NB4 (cell line): ENCODE results near the gene SLAIN2.
"Not testable (repeated sequence)": the region's sequence is repeated elsewhere in the genome, so short reads cannot be mapped to it uniquely, and the experiment has no call there.

Experiments used
- DNase-seq: peaks from one replicate; pipeline ENCODE4 v3.0.0; 2010; ENCODE audit warnings: low read depth
- H3K4me3 ChIP-seq: one replicate; pipeline ENCODE4 v1.5.1; 2011; ENCODE audit warnings: mild to moderate bottlenecking, low read depth, low read length, moderate library complexity
- CTCF ChIP-seq: IDR thresholded peaks from one replicate; pipeline ENCODE4 v1.5.1; 2012; ENCODE audit warnings: low read depth, low read length
- MYC ChIP-seq: IDR thresholded peaks from 2 replicates; pipeline ENCODE4 v1.6.1; 2011; ENCODE audit warnings: low read depth, low read length
- POLR2A ChIP-seq: IDR thresholded peaks from 2 replicates; pipeline ENCODE4 v1.6.1; 2011; ENCODE audit warnings: mild to moderate bottlenecking; ENCODE audit not compliant: insufficient read length; ENCODE audit errors: extremely low read depth
- TF ChIP-seq, protein P1 (sequence below): IDR thresholded peaks from 2 replicates; pipeline ENCODE4 v1.6.1; 2011; ENCODE audit warnings: low read depth, low read length

Gene SLAIN2

DNA sequence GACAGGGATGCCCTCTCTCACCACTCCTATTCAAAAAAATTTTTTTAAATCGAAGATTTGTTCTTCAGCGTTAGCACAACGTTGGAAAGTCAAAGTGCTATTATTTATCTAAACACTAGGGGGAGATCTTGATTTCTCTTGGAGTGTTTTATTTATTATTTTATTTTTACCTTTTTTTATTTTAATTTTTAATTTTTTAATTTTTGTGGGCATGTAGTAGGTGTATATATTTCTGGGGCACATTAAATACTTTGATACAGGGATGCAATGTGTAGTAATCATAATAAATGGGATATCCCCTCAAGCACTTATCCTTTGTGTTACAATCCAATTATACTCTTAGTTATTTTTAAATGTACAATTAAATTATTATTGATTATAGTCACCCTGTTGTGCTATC, 104.4 kb downstream of the SLAIN2 start:
- TF ChIP-seq POLR2A = no peak
- TF ChIP-seq CTCF = peak; percentile 23
- H3K4me3 ChIP-seq = no peak overlapping the region
- no peak for DNase-seq

DNA sequence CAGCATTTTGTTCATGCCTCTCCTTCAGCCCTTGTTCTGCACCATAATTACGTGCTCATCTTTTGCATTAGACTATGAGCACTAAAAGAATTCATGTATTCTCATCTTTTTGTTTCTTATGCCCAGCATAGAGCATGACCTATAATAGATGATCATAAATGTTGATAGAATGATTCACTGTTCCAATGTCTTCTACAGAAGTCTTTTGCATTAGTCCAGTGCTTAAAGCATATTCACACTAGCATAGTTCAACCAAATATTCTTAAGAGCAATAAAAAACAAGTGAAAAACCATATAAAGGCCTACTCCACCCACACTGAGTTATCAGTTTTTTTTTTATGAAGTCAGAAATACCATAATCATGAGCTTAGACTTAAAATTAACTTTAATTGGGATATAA, 105.3 kb downstream of the SLAIN2 start:
- TF ChIP-seq POLR2A = no peak
- no peak for TF ChIP-seq MYC
- no peak overlapping the region for H3K4me3 ChIP-seq

GRCh38 chr4:48449151-48449550, 107.8 kb downstream of the SLAIN2 start:
- TF ChIP-seq POLR2A (no peak), MYC (no peak), CTCF (no peak)
- TF ChIP-seq, protein P1, sequence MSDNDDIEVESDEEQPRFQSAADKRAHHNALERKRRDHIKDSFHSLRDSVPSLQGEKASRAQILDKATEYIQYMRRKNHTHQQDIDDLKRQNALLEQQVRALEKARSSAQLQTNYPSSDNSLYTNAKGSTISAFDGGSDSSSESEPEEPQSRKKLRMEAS = no peak
- no peak overlapping the region for H3K4me3 ChIP-seq
- no peak for DNase-seq

More for the DNA sequence above, 105.3 kb downstream of the SLAIN2 start:
- DNase-seq = no peak

- DNase-seq = no peak
- TF ChIP-seq MYC = no peak
- no peak for TF ChIP-seq POLR2A
- H3K4me3 ChIP-seq = no peak overlapping the region
Measured at GRCh38 chr4:48450740-48451139, 109.4 kb downstream of the SLAIN2 start.

- H3K4me3 ChIP-seq, DNase-seq: not testable (repeated sequence)
Measured at GRCh38 chr4:48451656-48452055, 110.3 kb downstream of the SLAIN2 start.

GRCh38 chr4:48454591-48454990, 113.3 kb downstream of the SLAIN2 start:
- no peak overlapping the region for H3K4me3 ChIP-seq
- no peak for TF ChIP-seq POLR2A
- no peak for TF ChIP-seq CTCF
- no peak for TF ChIP-seq MYC
- TF ChIP-seq, protein P1 = no peak
- DNase-seq = no peak

GRCh38 chr4:48461000-48461399, 119.7 kb downstream of the SLAIN2 start:
- no peak for TF ChIP-seq CTCF
- no peak for TF ChIP-seq POLR2A
- TF ChIP-seq MYC = no peak
- TF ChIP-seq, protein P1 = no peak
- no peak overlapping the region for H3K4me3 ChIP-seq

DNA sequence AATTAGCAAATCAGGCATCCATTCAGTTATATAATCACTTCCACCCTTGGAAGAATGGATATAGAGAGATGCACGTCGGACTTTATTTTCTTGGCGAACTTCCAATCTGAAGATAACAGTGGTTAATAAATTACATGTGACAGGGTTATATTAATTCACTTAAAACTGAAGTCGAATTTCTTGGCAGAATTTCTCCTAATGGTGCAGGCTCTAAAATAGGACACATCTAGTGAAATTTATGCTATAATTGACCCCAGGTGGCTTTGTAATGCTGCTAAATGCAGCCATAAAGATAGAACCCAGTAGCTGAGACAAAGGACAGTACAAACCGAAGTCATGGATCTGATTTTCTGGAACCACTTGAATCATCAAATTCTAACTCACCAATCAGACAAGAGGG, 121.0 kb downstream of the SLAIN2 start:
- TF ChIP-seq POLR2A (no peak), MYC (no peak), CTCF (no peak)
- TF ChIP-seq, protein P1 = no peak
- DNase-seq = no peak
- no peak overlapping the region for H3K4me3 ChIP-seq

More at GRCh38 chr4:48461000-48461399, 119.7 kb downstream of the SLAIN2 start:
- DNase-seq = no peak
